Cardiac muscle cell (in vitro differentiated cells and primary cell): ENCODE results near the gene PFDN1. TPM values are rescaled to one million over a fixed set of nuclear protein-coding genes. Genes with fewer than 3 reads are reported as not detected.

Experiments
- DNase-seq, 2 donors: peaks; one replicate each; pipeline versions ENCODE4 v3.0.0 to v3.0.0-alpha.2; 2010 to 2017; ENCODE audit warnings: low read depth in 1 of 2, low spot score in 1 of 2
- H3K27ac ChIP-seq: fragments of 200-600 bp; sonication (generic); 2 replicates; pipeline ENCODE4 v1.5.1; 2016
- H3K27me3 ChIP-seq: fragments of 200-600 bp; sonication (generic); 2 replicates; pipeline ENCODE4 v1.6.0; 2016; ENCODE audit warnings: control low read depth
- H3K36me3 ChIP-seq: fragments of 200-600 bp; sonication (generic); 2 replicates; pipeline ENCODE4 v1.5.1; 2016; ENCODE audit warnings: control low read depth
- H3K4me1 ChIP-seq: fragments of 200-600 bp; sonication (generic); 2 replicates; pipeline ENCODE4 v1.8.1; 2017; ENCODE audit warnings: low read depth, mild to moderate bottlenecking, mixed run types
- H3K4me3 ChIP-seq: fragments of 200-600 bp; sonication (generic); 2 replicates; pipeline ENCODE4 v1.5.1; 2016; ENCODE audit warnings: mild to moderate bottlenecking
- H3K9me3 ChIP-seq: fragments of 200-600 bp; sonication (generic); 2 replicates; pipeline ENCODE4 v1.5.1; 2017; ENCODE audit warnings: low read depth, mild to moderate bottlenecking, control low read depth
- CTCF ChIP-seq: IDR thresholded peaks from 2 replicates; pipeline ENCODE4 v1.5.1; 2012; ENCODE audit warnings: low read depth, mild to moderate bottlenecking, low read length
- polyA plus RNA-seq: library from polyadenylated mRNA; unstranded; fragments of >200 nt; fragmentation: Nextera tagmentation; extraction: Ambion mirVana; gene quantifications from 2 replicates; pipeline ENCODE4 v1.2.1, GENCODE V29; 2016
- total RNA-seq: library from RNA; depleted of rRNA; stranded (reverse); fragments of >200 nt; gene quantifications from 2 replicates; pipeline ENCODE4 v1.2.3, GENCODE V29; 2016

PFDN1 gene
- total and polyA plus RNA-seq, 2 experiments from 2014 or later, result 129 to 139 TPM

DNA sequence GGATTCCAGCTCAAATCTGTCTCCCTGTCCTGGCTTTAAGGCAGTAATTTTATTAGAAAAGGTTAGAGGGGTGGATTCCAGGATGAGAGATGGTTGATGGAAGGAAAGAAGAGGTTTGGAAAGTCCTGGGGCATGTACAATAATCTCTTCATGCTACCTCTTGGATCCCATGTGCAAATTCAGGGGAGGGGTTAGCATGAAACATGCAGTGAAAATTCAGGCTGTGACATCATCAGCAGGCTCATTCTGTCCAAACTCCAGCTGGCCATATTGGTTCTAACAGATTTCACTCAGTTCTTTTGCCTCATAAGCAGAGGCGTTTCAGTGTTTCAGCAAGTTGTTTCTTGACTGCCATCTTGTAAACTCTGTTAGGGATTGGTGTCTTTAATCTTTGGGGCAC, 72.5 kb downstream of the PFDN1 start:
- DNase-seq, result no peak
- H3K27me3 ChIP-seq, result no peaks in the 10 kb centered on the region
- peaks cover 8% of the 10 kb centered on the region for H3K4me1 ChIP-seq
- no peak overlapping the region for H3K4me3 ChIP-seq
- H3K27ac ChIP-seq, result no peak overlapping the region
- H3K9me3 ChIP-seq, result no peaks in the 10 kb centered on the region
- no peaks in the 10 kb centered on the region for H3K36me3 ChIP-seq
- no peak for TF ChIP-seq CTCF

DNA sequence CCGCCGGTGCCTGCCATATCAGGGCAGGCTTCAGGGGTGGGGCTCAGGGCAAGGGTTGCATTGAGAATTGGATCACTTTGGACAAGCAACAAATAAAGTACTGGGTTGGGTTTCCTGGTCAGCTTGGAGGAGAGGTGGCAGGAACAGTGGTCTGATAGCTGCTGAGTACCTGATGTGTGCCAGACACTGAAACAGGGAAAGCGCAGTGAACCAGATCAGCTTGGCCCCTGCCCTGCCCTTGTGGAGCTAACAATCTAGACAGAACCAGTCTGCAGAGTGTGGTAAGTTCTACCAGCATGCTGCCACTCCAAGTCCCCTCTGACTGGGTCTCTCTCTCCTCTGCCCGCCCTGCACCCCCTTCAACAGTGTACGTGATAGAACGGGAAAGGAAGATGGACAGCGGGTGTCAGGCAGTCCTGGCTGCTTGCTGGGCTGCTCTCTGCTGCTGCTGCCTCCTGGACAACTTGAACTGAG, 74.5 kb downstream of the PFDN1 start:
- DNase-seq, result no peak
- Histone ChIP-seq H3K27me3 (no peaks in the 10 kb centered on the region), H3K4me3 (no peak overlapping the region), H3K27ac (no peak overlapping the region), H3K9me3 (no peaks in the 10 kb centered on the region), H3K36me3 (no peaks in the 10 kb centered on the region), H3K4me1 (peaks cover 18% of the 10 kb centered on the region)
- no peak for TF ChIP-seq CTCF

- H3K4me1 ChIP-seq, result peaks cover 28% of the 10 kb centered on the region
- no peak for TF ChIP-seq CTCF
- no peak overlapping the region for H3K27ac ChIP-seq
- H3K27me3 ChIP-seq, result no peaks in the 10 kb centered on the region
- no peak for DNase-seq
- no peaks in the 10 kb centered on the region for H3K36me3 ChIP-seq
- H3K9me3 ChIP-seq, result no peaks in the 10 kb centered on the region
- no peak overlapping the region for H3K4me3 ChIP-seq
These were observed 75.9 kb downstream of the PFDN1 start for GRCh38 chr5:140227046-140227445.

DNA sequence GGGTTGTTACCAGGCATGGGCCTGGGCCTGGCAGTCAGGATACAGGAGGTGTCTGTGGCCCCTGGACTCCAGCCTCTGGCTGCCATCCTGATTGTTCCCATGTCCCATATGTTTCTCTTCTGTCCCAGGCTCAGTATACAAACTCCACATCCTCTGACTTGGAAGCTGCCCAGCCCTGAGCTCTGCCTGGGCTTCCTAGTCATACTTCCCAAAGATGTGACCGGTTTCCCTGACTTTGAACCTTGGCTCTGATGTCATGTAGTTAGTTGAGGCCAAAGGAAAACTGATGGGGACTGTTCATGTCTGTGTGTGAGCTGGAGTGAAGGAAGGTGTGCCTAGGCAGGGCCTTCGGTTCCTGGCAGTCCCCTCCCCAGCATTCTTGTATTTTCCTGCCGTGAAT, 77.5 kb downstream of the PFDN1 start:
- no peak for DNase-seq
- no peak for TF ChIP-seq CTCF
- peaks cover 38% of the 10 kb centered on the region for H3K4me1 ChIP-seq
- H3K9me3 ChIP-seq, result no peaks in the 10 kb centered on the region
- H3K4me3 ChIP-seq, result no peak overlapping the region
- no peak overlapping the region for H3K27ac ChIP-seq
- no peaks in the 10 kb centered on the region for H3K27me3 ChIP-seq
- no peaks in the 10 kb centered on the region for H3K36me3 ChIP-seq

GRCh38 chr5:140224658-140225057, 78.2 kb downstream of the PFDN1 start:
- TF ChIP-seq CTCF, result no peak
- no peaks in the 10 kb centered on the region for H3K9me3 ChIP-seq
- H3K36me3 ChIP-seq, result no peaks in the 10 kb centered on the region
- H3K4me1 ChIP-seq, result peaks cover 43% of the 10 kb centered on the region
- H3K27me3 ChIP-seq, result no peaks in the 10 kb centered on the region
- peak overlapping the region; percentile 78 for H3K27ac ChIP-seq
- H3K4me3 ChIP-seq, result no peak overlapping the region
- DNase-seq, result no peak

DNA sequence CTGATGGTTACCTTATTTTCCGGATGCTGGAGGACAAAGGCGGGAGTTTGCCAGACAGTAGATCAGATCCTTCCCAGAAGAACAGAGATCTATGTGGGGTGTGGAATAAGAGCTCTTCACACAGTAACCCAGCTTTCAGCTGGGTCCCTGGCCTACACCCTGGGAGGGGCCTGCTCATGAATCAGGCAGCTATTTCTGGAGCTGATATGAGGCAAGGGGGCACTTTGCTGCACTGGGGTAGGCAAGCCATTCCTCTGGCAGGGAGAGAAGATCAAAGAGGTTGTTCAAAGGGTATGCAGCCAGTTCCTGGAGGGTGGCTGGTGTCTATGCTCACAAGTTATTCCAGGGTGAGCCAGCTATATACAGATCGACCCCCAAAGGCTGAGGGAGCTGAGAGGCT, 79.3 kb downstream of the PFDN1 start:
- H3K27ac ChIP-seq, result peak overlapping the region; percentile 78
- no peaks in the 10 kb centered on the region for H3K27me3 ChIP-seq
- H3K9me3 ChIP-seq, result no peaks in the 10 kb centered on the region
- DNase-seq, result peak in 1 of 2 donors; percentile 86
- no peaks in the 10 kb centered on the region for H3K36me3 ChIP-seq
- H3K4me3 ChIP-seq, result no peak overlapping the region
- peaks cover 53% of the 10 kb centered on the region for H3K4me1 ChIP-seq
- no peak for TF ChIP-seq CTCF
